ENCODE results near the gene MREG.

The MREG gene

GRCh38 chr2:216043949-216044348 lies 30.6 kb upstream of the MREG start:
- Histone ChIP-seq H3F3A (ENCODE audit: control insufficient read depth, insufficient read depth) (no peaks in the 10 kb centered on the region), H4K20me1 (ENCODE audit: control insufficient read depth, insufficient read depth, low read depth, low read length) (no peaks in the 10 kb centered on the region), H3K4me2 (ENCODE audit: low read length) (no peak overlapping the region), H3K9me3 (ENCODE audit: control insufficient read depth, insufficient read depth, low read length) (no peaks in the 10 kb centered on the region), H3K4me1 (ENCODE audit: control insufficient read depth, low read length) (no peaks in the 10 kb centered on the region), H3K9me2 (replicated peaks; ENCODE audit: control insufficient read depth, low read length) (no peaks in the 10 kb centered on the region), H3K27me3 (ENCODE audit: control insufficient read depth, low read length) (0 out of 2 replicates have a peak, but pooled peaks cover 2% of the 10 kb centered on the region), H3K27ac (ENCODE audit: low read depth, low read length) (no peak overlapping the region), H3K4me3 (ENCODE audit: low read length) (no peak overlapping the region), H3K36me3 (ENCODE audit: control insufficient read depth, low read length) (no peaks in the 10 kb centered on the region), H3K79me2 (ENCODE audit: control insufficient read depth, low read length) (no peaks in the 10 kb centered on the region)
- no peak for TF ChIP-seq EZH2phosphoT487 (IDR thresholded peaks at IDR 0.05; ENCODE audit: borderline replicate concordance, low read length)
- TF ChIP-seq CTCF (IDR thresholded peaks at IDR 0.05; ENCODE audit: low read depth, low read length, poor library complexity, severe bottlenecking) = no peak

- H3F3A ChIP-seq (ENCODE audit: control insufficient read depth, insufficient read depth) = no peaks in the 10 kb centered on the region
- no peaks in the 10 kb centered on the region for H3K9me2 ChIP-seq (replicated peaks; ENCODE audit: control insufficient read depth, low read length)
- H3K27ac ChIP-seq (ENCODE audit: low read depth, low read length) = no peak overlapping the region
- no peak overlapping the region for H3K4me3 ChIP-seq (ENCODE audit: low read length)
- H3K4me2 ChIP-seq (ENCODE audit: low read length) = no peak overlapping the region
- H4K20me1 ChIP-seq (ENCODE audit: control insufficient read depth, insufficient read depth, low read depth, low read length) = no peaks in the 10 kb centered on the region
- H3K79me2 ChIP-seq (ENCODE audit: control insufficient read depth, low read length) = no peaks in the 10 kb centered on the region
- 0 out of 2 replicates have a peak, but pooled peaks cover 2% of the 10 kb centered on the region for H3K27me3 ChIP-seq (ENCODE audit: control insufficient read depth, low read length)
- H3K9me3 ChIP-seq (ENCODE audit: control insufficient read depth, insufficient read depth, low read length) = no peaks in the 10 kb centered on the region
- H3K36me3 ChIP-seq (ENCODE audit: control insufficient read depth, low read length) = no peaks in the 10 kb centered on the region
- TF ChIP-seq EZH2phosphoT487 (IDR thresholded peaks at IDR 0.05; ENCODE audit: borderline replicate concordance, low read length) (no peak), CTCF (IDR thresholded peaks at IDR 0.05; ENCODE audit: low read depth, low read length, poor library complexity, severe bottlenecking) (no peak)
- no peaks in the 10 kb centered on the region for H3K4me1 ChIP-seq (ENCODE audit: control insufficient read depth, low read length)
Observed at GRCh38 chr2:216041438-216041837, 28.1 kb upstream of the MREG start.

GRCh38 chr2:216039918-216040317 lies 26.6 kb upstream of the MREG start:
- Histone ChIP-seq H3K4me3 (ENCODE audit: low read length) (no peak overlapping the region), H3K27ac (ENCODE audit: low read depth, low read length) (no peak overlapping the region), H3F3A (ENCODE audit: control insufficient read depth, insufficient read depth) (no peaks in the 10 kb centered on the region), H3K9me2 (replicated peaks; ENCODE audit: control insufficient read depth, low read length) (no peaks in the 10 kb centered on the region), H3K4me1 (ENCODE audit: control insufficient read depth, low read length) (no peaks in the 10 kb centered on the region), H3K27me3 (ENCODE audit: control insufficient read depth, low read length) (0 out of 2 replicates have a peak, but pooled peaks cover 2% of the 10 kb centered on the region), H4K20me1 (ENCODE audit: control insufficient read depth, insufficient read depth, low read depth, low read length) (no peaks in the 10 kb centered on the region), H3K9me3 (ENCODE audit: control insufficient read depth, insufficient read depth, low read length) (no peaks in the 10 kb centered on the region), H3K4me2 (ENCODE audit: low read length) (no peak overlapping the region), H3K79me2 (ENCODE audit: control insufficient read depth, low read length) (no peaks in the 10 kb centered on the region), H3K36me3 (ENCODE audit: control insufficient read depth, low read length) (no peaks in the 10 kb centered on the region)
- TF ChIP-seq EZH2phosphoT487 (IDR thresholded peaks at IDR 0.05; ENCODE audit: borderline replicate concordance, low read length) = no peak
- no peak for TF ChIP-seq CTCF (IDR thresholded peaks at IDR 0.05; ENCODE audit: low read depth, low read length, poor library complexity, severe bottlenecking)
